LNCaP clone FGC (cell line): ENCODE results near the gene FLNB.
A peak's percentile ranks its signal among the peaks of the same experiment; 100 is the strongest.

Experiments
- DNase-seq: peaks from one replicate; pipeline ENCODE4 v3.0.0-alpha.2; 2011; ENCODE audit warnings: low read depth
- H3K4me3 ChIP-seq: 2 replicates; pipeline ENCODE4 v1.5.1; 2011; ENCODE audit warnings: mild to moderate bottlenecking, low read depth, low read length, control low read depth
- CTCF ChIP-seq: IDR thresholded peaks from 2 replicates; pipeline ENCODE4 v1.5.1; 2012; ENCODE audit warnings: mild to moderate bottlenecking; ENCODE audit not compliant: control insufficient read depth, insufficient read depth; ENCODE audit errors: extremely low read depth

FLNB gene

GRCh38 chr3:58116161-58116955, 108.1 kb downstream of the FLNB start:
- no peak for TF ChIP-seq CTCF
- no peak for DNase-seq

GRCh38 chr3:58116985-58117384, 108.8 kb downstream of the FLNB start:
- H3K4me3 ChIP-seq = no peak overlapping the region
- no peak for DNase-seq
- no peak for TF ChIP-seq CTCF

More at GRCh38 chr3:58116161-58116955, 108.1 kb downstream of the FLNB start:
- H3K4me3 ChIP-seq = no peak overlapping the region

- H3K4me3 ChIP-seq = no peak overlapping the region
- TF ChIP-seq CTCF = no peak
- peak; percentile 79 for DNase-seq
Observed at GRCh38 chr3:58117561-58118181, 109.4 kb downstream of the FLNB start.

GRCh38 chr3:58119186-58119585, 111.0 kb downstream of the FLNB start:
- TF ChIP-seq CTCF = no peak
- no peak overlapping the region for H3K4me3 ChIP-seq
- DNase-seq = no peak

DNA sequence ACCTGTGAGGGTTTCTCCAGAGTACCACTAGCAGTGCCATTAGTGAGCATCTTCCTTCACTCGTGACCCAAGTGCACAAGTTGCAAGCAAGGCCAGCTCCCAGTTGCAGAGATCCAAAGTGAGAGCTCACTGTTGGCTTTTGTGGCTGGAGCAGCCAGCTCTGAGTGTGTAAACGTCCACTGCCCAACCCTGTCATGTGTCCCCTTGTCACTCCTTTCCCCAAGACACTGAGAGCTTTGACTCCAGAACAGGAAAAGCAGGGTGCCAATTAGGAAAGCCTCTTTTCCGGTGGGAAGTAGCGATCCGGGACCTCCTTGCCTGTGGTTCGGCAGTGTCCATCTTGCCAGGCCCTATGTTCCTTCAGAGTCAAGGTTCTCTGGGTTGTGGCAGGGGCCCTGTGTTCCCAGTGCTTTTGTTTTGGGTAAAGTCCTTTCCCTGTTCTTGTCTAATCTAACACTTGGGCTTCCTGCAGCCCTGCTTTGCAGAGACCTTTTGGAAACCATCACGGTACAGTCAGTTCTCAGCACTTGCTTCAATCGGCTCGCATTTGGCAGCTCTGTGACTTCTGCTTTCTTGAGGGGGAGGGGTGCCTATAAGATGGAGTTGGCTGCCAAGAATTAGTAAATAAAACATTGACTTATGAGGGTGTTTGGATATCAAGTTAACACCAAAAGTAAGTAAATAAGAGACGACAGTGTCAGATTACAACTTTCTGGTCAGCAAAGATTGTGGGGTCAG, 112.0 kb downstream of the FLNB start:
- no peak for TF ChIP-seq CTCF
- H3K4me3 ChIP-seq = no peak overlapping the region
- peak; percentile 93 for DNase-seq

GRCh38 chr3:58121183-58121582, 113.0 kb downstream of the FLNB start:
- DNase-seq = no peak
- H3K4me3 ChIP-seq = no peak overlapping the region
- no peak for TF ChIP-seq CTCF
